DOHH2 (cell line): ENCODE results near the gene AHRR.

Source experiments
- H3F3A ChIP-seq: fragments of 200-600 bp; sonication (generic), shearing (Covaris generic); 2 replicates; pipeline ENCODE4 v1.6.0; 2016; ENCODE audit warnings: antibody characterized with exemption, mild to moderate bottlenecking; ENCODE audit not compliant: control insufficient read depth, insufficient read depth
- H3K27ac ChIP-seq: fragments of 200-600 bp; sonication (generic); 2 replicates; pipeline ENCODE4 v1.5.1; 2014; ENCODE audit warnings: low read depth, mild to moderate bottlenecking, low read length, moderate library complexity
- H3K27me3 ChIP-seq: fragments of 200-600 bp; sonication (generic); 2 replicates; pipeline ENCODE4 v1.6.1; 2014; ENCODE audit warnings: mild to moderate bottlenecking, low read length, mixed read lengths; ENCODE audit not compliant: control insufficient read depth
- H3K36me3 ChIP-seq: fragments of 200-600 bp; sonication (generic); 2 replicates; pipeline ENCODE4 v1.6.1; 2014; ENCODE audit warnings: mild to moderate bottlenecking, low read length, moderate library complexity, mixed read lengths; ENCODE audit not compliant: control insufficient read depth
- H3K4me1 ChIP-seq: fragments of 200-600 bp; sonication (generic); 2 replicates; pipeline ENCODE4 v1.6.1; 2014; ENCODE audit warnings: mild to moderate bottlenecking, low read length, mixed read lengths; ENCODE audit not compliant: control insufficient read depth
- H3K4me2 ChIP-seq: fragments of 200-600 bp; sonication (generic); 2 replicates; pipeline ENCODE4 v1.6.0; 2014; ENCODE audit warnings: mild to moderate bottlenecking, low read length, moderate library complexity
- H3K4me3 ChIP-seq: fragments of 200-600 bp; sonication (generic); 2 replicates; pipeline ENCODE4 v1.5.1; 2014; ENCODE audit warnings: mild to moderate bottlenecking, low read length, mixed read lengths
- H3K79me2 ChIP-seq: fragments of 200-600 bp; sonication (generic); 2 replicates; pipeline ENCODE4 v1.6.1; 2014; ENCODE audit warnings: mild to moderate bottlenecking, low read length, mixed read lengths; ENCODE audit not compliant: control insufficient read depth
- H3K9me2 ChIP-seq: fragments of 200-600 bp; sonication (generic); replicated peaks from 2 replicates; pipeline ENCODE4 v1.6.1; 2014; ENCODE audit warnings: mild to moderate bottlenecking, low read length, mixed read lengths; ENCODE audit not compliant: control insufficient read depth
- H3K9me3 ChIP-seq: fragments of 200-600 bp; sonication (generic); 2 replicates; pipeline ENCODE4 v1.6.1; 2014; ENCODE audit warnings: antibody characterized with exemption, low read length, mixed read lengths; ENCODE audit not compliant: control insufficient read depth, insufficient read depth
- H4K20me1 ChIP-seq: fragments of 200-600 bp; sonication (generic); 2 replicates; pipeline ENCODE4 v1.6.0; 2014; ENCODE audit warnings: low read depth, mild to moderate bottlenecking, antibody characterized with exemption, low read length, moderate library complexity; ENCODE audit not compliant: control insufficient read depth, insufficient read depth
- CTCF ChIP-seq: fragments of 200-600 bp; sonication (generic); IDR thresholded peaks from one replicate; pipeline ENCODE4 v1.5.1; 2014; ENCODE audit warnings: antibody characterized with exemption, mild to moderate bottlenecking, low read depth, low read length; ENCODE audit not compliant: poor library complexity, severe bottlenecking
- EZH2phosphoT487 ChIP-seq: fragments of 200-600 bp; sonication (generic); IDR thresholded peaks from 2 replicates; pipeline ENCODE4 v1.6.1; 2017; ENCODE audit warnings: borderline replicate concordance, mild to moderate bottlenecking, antibody characterized with exemption, low read length, moderate library complexity, mixed read lengths

AHRR gene

GRCh38 chr5:364497-364896, 43.0 kb downstream of the AHRR start:
- Histone ChIP-seq H3K27ac (no peak overlapping the region), H3K4me3 (no peak overlapping the region), H3K9me3 (peaks cover 18% of the 10 kb centered on the region), H3K27me3 (no peaks in the 10 kb centered on the region), H3F3A (peaks cover 25% of the 10 kb centered on the region), H3K79me2 (peaks cover 7% of the 10 kb centered on the region), H4K20me1 (no peaks in the 10 kb centered on the region), H3K9me2 (no peaks in the 10 kb centered on the region), H3K36me3 (peaks cover 69% of the 10 kb centered on the region), H3K4me1 (peaks cover 35% of the 10 kb centered on the region), H3K4me2 (no peak overlapping the region)
- TF ChIP-seq EZH2phosphoT487 (no peak), CTCF (no peak)

- peaks cover 18% of the 10 kb centered on the region for H3K9me3 ChIP-seq
- no peaks in the 10 kb centered on the region for H3K27me3 ChIP-seq
- H3K4me3 ChIP-seq: peak overlapping the region; percentile 12; the same call in 1 of the 2 replicates
- H3K36me3 ChIP-seq: peaks cover 71% of the 10 kb centered on the region
- H3K4me1 ChIP-seq: peaks cover 57% of the 10 kb centered on the region
- H3K4me2 ChIP-seq: peak overlapping the region; percentile 97
- no peak for TF ChIP-seq EZH2phosphoT487
- TF ChIP-seq CTCF: no peak
- H3K79me2 ChIP-seq: peaks cover 27% of the 10 kb centered on the region
- no peaks in the 10 kb centered on the region for H3K9me2 ChIP-seq
- H4K20me1 ChIP-seq: no peaks in the 10 kb centered on the region
- peak overlapping the region; percentile 84 for H3K27ac ChIP-seq
- H3F3A ChIP-seq: peaks cover 31% of the 10 kb centered on the region
Observed at GRCh38 chr5:366541-367357, 45.2 kb downstream of the AHRR start.

- Histone ChIP-seq H3K27me3 (no peaks in the 10 kb centered on the region), H3K79me2 (peaks cover 35% of the 10 kb centered on the region), H3K27ac (peak overlapping the region; percentile 84), H4K20me1 (no peaks in the 10 kb centered on the region), H3F3A (peaks cover 31% of the 10 kb centered on the region), H3K9me2 (no peaks in the 10 kb centered on the region), H3K4me3 (peak overlapping the region; percentile 12; the same call in 1 of the 2 replicates), H3K36me3 (peaks cover 72% of the 10 kb centered on the region), H3K4me2 (peak overlapping the region; percentile 97), H3K4me1 (peaks cover 65% of the 10 kb centered on the region), H3K9me3 (peaks cover 18% of the 10 kb centered on the region)
- TF ChIP-seq CTCF (no peak), EZH2phosphoT487 (no peak)
Observed at GRCh38 chr5:367358-368130, 46.0 kb downstream of the AHRR start.
